Cardiac fibroblast (primary cell): ENCODE results near the gene RFX2.

ENCODE experiments used
- DNase-seq, 2 donors: peaks; one replicate each; pipeline versions ENCODE4 v3.0.0 to v3.0.0-alpha.2; 2010; ENCODE audit warnings: low read depth in 2 of 2
- H3K4me3 ChIP-seq, 2 donors: replicated peaks in 1 of 2; 1 replicate in 1 of 2; 2 replicates in 1 of 2; pipeline ENCODE4 v1.5.1; 2011; ENCODE audit warnings: low read depth in 2 of 2, low read length in 2 of 2, mild to moderate bottlenecking in 2 of 2, moderate library complexity in 1 of 2
- TF ChIP-seq, protein P1 (sequence below): IDR thresholded peaks from one replicate; pipeline ENCODE4 v1.5.1; 2011; ENCODE audit warnings: low read depth, mild to moderate bottlenecking, low read length, inconsistent platforms

RFX2 gene

DNA sequence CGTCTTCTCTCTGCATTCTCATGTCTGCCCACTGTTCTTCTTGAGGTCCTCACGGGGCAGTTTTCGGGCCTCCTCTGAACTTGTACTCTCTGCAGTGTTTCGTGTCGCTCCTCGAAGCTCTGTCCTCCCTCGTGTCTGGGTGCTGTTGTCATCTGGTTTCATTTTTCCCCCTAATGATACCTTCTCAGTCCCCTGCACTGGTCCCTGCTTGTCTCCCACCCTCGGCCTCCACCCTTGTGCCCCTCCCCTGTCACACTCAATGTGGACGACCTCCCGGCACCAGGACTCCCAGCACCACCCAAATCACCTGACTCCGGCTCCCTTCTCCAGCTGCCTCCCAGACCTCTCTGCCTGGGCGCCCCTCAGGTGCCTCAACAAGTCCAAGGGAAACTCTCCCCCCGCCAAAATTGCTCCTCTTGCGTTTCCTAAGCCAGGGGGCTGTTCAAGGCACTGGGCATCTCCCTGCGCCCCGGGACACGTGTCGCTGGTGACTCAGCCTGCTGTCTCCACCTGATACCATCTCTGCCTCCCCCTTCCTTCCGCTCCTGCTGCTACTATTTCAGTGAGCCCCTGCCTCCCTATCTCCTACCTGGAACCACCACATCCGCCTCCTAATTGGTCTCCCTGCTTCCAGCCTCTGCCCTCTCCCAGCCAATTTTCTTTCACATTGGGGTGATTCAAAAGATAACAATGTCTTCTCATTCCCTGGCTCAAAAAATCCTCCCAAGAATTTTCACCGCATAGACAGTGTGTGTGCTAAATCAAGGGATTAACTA lies 49.5 kb downstream of the RFX2 start:
- no peak overlapping the region for H3K4me3 ChIP-seq
- TF ChIP-seq, protein P1, sequence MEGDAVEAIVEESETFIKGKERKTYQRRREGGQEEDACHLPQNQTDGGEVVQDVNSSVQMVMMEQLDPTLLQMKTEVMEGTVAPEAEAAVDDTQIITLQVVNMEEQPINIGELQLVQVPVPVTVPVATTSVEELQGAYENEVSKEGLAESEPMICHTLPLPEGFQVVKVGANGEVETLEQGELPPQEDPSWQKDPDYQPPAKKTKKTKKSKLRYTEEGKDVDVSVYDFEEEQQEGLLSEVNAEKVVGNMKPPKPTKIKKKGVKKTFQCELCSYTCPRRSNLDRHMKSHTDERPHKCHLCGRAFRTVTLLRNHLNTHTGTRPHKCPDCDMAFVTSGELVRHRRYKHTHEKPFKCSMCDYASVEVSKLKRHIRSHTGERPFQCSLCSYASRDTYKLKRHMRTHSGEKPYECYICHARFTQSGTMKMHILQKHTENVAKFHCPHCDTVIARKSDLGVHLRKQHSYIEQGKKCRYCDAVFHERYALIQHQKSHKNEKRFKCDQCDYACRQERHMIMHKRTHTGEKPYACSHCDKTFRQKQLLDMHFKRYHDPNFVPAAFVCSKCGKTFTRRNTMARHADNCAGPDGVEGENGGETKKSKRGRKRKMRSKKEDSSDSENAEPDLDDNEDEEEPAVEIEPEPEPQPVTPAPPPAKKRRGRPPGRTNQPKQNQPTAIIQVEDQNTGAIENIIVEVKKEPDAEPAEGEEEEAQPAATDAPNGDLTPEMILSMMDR, result no peak

DNA sequence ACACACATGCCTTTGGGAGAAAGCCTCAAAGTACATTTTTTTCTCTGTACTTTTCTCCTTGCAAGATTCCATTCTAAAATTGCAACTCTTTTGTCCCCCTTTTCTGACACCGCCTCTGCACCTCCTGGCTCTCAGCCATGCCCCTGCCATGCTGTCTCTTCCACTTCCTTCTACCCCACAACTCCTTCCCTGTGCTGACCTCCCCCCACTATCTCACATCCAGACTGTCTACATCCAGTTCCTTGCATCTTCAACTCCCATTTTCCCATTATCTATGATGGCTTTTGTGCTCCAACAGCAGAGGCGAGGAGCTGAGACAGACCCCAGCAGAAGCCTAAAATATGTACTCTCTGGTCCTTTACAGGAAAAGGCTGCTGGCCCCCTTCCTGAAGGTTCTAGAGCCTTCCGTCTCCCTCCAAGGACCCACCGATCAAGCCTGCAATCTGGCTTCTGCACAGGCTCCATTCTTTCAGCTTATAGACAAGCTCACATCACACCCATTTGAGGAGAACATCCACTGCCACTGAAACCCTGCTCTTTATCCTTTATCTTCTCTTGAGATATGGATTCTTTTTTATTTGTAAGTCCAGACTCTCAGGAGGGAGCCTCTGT lies 50.2 kb downstream of the RFX2 start:
- H3K4me3 ChIP-seq, result no peak overlapping the region
- no peak for DNase-seq
- TF ChIP-seq, protein P1, result no peak

More for the DNA sequence above, 49.5 kb downstream of the RFX2 start:
- peak; percentile 16 to 17 for DNase-seq

DNA sequence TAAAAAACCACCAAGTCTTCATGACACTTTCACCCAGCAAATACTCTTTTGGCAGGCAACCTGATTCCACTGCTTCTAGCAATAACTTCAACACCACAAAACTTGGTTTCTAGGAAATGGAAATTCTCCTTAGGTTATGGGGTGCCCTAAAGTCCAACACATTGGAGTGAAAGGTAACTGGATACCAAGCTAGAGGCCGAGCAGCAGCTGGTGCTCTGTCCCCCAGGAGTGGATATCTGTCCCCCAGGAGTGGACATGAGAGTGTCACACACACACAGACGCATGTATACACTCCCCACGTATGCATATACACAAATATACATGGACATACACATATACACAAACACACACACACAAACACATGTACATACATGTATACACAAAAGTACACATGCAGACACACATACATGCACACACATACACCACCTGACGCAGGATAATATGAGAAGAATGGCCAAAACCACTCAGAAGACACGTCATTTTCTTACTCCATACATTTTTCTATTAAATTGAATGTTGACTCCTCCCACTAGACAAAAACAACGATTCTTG lies 50.8 kb downstream of the RFX2 start:
- DNase-seq, result no peak
- no peak overlapping the region for H3K4me3 ChIP-seq
- TF ChIP-seq, protein P1, result no peak

DNA sequence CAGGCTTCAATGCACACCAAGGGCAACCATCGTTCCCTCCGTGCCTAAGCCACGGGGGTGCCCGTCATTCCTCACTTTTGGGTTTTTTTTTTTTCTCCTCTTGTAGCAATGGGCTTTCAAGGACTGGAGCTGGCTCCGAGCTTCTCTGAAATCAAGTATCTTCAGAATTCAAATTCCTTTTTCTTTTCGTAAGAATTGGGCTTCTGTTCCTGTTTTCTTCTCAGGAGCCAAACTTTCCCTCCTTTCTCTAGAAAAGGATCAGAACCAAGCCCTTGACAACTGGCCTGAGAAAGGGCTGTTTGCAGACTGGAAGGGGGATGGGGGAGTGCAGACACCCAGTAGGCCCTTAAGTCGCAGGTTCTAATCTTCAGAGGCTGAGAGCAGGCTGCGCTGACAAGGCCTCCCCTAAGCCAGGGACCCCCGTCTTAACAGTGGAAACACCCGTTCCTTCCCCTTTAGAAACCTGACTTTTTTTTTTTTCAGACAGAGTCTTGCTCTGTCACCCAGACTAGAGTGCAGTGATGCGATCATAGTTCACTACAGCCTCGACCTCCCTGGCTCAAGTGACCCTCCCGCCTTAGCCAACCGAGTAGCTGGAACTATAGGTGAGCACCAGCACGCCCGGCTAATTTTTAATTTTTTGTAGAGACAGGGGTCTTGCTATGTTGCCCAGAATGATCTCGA lies 51.6 kb downstream of the RFX2 start:
- H3K4me3 ChIP-seq, result no peak overlapping the region
- no peak for DNase-seq
- TF ChIP-seq, protein P1, result no peak

DNA sequence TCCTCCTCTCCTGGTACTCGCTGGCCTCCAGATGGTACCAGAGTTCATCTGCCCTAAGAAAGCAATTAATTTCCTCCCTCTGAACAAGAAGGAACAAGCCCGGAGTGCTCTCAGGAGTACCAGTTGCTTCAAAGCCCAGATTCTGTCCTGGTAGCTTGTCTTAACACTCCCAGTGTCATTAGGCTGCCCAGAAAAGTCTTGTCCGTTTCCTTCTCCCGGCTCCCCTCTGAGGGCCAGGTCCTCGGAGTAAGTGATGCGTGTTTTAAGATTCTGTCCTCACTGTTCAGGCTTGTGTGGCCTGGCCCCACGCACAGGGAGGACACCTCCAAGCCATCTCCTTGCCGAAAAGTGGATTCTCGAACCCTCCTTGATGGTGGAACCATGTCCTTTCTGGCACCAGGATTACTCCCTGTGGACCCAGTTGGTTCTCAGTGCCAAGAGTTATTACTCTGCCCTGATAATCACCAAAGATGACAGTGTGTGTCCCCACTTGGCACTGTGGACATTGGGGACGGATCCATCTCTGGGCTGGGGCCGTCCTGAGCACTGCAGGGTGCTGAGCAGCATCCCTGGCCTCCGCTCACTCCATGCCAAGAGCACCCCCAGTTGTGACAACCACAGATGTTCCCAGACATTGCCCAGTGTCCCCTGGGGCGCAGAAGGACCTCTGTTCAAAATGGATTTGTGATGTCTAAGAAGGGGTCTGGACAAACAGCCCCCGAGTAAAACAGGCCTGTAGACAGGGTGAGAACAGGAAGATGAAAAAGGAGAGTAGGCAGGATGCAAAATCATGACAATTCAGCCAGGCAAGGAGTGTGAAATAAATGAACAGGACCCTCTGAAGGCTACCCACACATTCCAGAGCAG lies 52.4 kb downstream of the RFX2 start:
- TF ChIP-seq, protein P1, result no peak
- H3K4me3 ChIP-seq, result no peak overlapping the region
- no peak for DNase-seq
